Neural cell (in vitro differentiated cells): Measurements from ENCODE around the gene JPH4. TPM values are rescaled to one million over a fixed set of nuclear protein-coding genes. Genes with fewer than 3 reads are reported as not detected.

Experiments
- H2AFZ ChIP-seq: fragments of 200-600, 300-800 bp; sonication (generic), shearing (Covaris generic); 2 replicates; pipeline ENCODE4 v1.6.0; 2014; ENCODE audit warnings: low read depth, mild to moderate bottlenecking, antibody characterized with exemption, low read length, moderate library complexity
- H3F3A ChIP-seq: fragments of 200-600 bp; shearing (Covaris generic); 2 replicates; pipeline ENCODE4 v1.6.1; 2016; ENCODE audit warnings: mild to moderate bottlenecking, moderate library complexity, mixed read lengths, antibody characterized with exemption, low read length; ENCODE audit not compliant: insufficient read depth, poor library complexity, severe bottlenecking
- H3K27ac ChIP-seq: fragments of 200-600, 300-800 bp; sonication (generic), shearing (Covaris generic); 2 replicates; pipeline ENCODE4 v1.5.1; 2014; ENCODE audit warnings: mild to moderate bottlenecking, low read length, moderate library complexity
- H3K27me3 ChIP-seq: fragments of 300-800, 200-600 bp; sonication (generic), shearing (Covaris generic); 2 replicates; pipeline ENCODE4 v1.6.0; 2014; ENCODE audit warnings: mild to moderate bottlenecking, low read depth, low read length, moderate library complexity; ENCODE audit not compliant: insufficient read depth
- H3K36me3 ChIP-seq: fragments of 300-800, 200-600 bp; sonication (generic), shearing (Covaris generic); 2 replicates; pipeline ENCODE4 v1.5.1; 2014; ENCODE audit warnings: mild to moderate bottlenecking, antibody characterized with exemption, low read length, moderate library complexity; ENCODE audit not compliant: insufficient read depth
- H3K4me2 ChIP-seq: fragments of 300-800, 200-600 bp; sonication (generic), shearing (Covaris generic); 2 replicates; pipeline ENCODE4 v1.6.0; 2014; ENCODE audit warnings: mild to moderate bottlenecking, low read length
- H3K4me3 ChIP-seq: fragments of 300-800, 200-600 bp; sonication (generic), shearing (Covaris generic); 2 replicates; pipeline ENCODE4 v1.5.1; 2014; ENCODE audit warnings: mild to moderate bottlenecking, low read length, moderate library complexity
- H3K79me2 ChIP-seq: fragments of 200-600 bp; shearing (Covaris generic); replicated peaks from 2 replicates; pipeline ENCODE4 v1.6.0; 2014; ENCODE audit warnings: mild to moderate bottlenecking, low read length, moderate library complexity; ENCODE audit not compliant: insufficient read depth
- H3K9ac ChIP-seq: fragments of 300-800, 200-600 bp; sonication (generic), shearing (Covaris generic); 2 replicates; pipeline ENCODE4 v1.6.1; 2016; ENCODE audit warnings: mild to moderate bottlenecking, low read length, mixed read lengths
- H3K9me2 ChIP-seq: fragments of 200-600 bp; shearing (Covaris generic); 2 replicates; pipeline ENCODE4 v1.6.1; 2016; ENCODE audit warnings: mild to moderate bottlenecking, low read length, mixed read lengths; ENCODE audit not compliant: insufficient read depth
- H3K9me3 ChIP-seq: fragments of 200-600, 300-800 bp; sonication (generic), shearing (Covaris generic); 2 replicates; pipeline ENCODE4 v1.6.1; 2016; ENCODE audit warnings: mild to moderate bottlenecking, mixed run types, low read length, moderate library complexity, mixed read lengths
- H4K20me1 ChIP-seq: fragments of 200-600 bp; shearing (Covaris generic); 2 replicates; pipeline ENCODE4 v1.6.1; 2016; ENCODE audit warnings: mild to moderate bottlenecking, mixed run types; ENCODE audit not compliant: insufficient read depth
- CTCF ChIP-seq: fragments of 450-650 bp; IDR thresholded peaks from 2 replicates; pipeline ENCODE4 v1.5.1; 2014; ENCODE audit warnings: antibody characterized with exemption, mild to moderate bottlenecking, moderate library complexity; ENCODE audit not compliant: poor library complexity, severe bottlenecking
- EP300 ChIP-seq: fragments of 450-650 bp; conservative IDR thresholded peaks from 2 replicates; pipeline ENCODE4 v1.6.1; 2014; ENCODE audit warnings: antibody characterized with exemption, mild to moderate bottlenecking, moderate library complexity; ENCODE audit not compliant: poor library complexity, severe bottlenecking
- EZH2 ChIP-seq: fragments of 200-600, 300-800 bp; shearing (Covaris generic), sonication (generic); IDR thresholded peaks from 2 replicates; pipeline ENCODE4 v1.6.1; 2014; ENCODE audit warnings: antibody characterized with exemption, low read length, borderline replicate concordance, mild to moderate bottlenecking; ENCODE audit not compliant: insufficient read depth, poor library complexity, severe bottlenecking
- MXI1 ChIP-seq: fragments of 450-650 bp; conservative IDR thresholded peaks from 2 replicates; pipeline ENCODE4 v1.6.1; 2014; ENCODE audit warnings: antibody characterized with exemption, mild to moderate bottlenecking; ENCODE audit not compliant: poor library complexity, severe bottlenecking
- POLR2AphosphoS5 ChIP-seq: IDR thresholded peaks from 2 replicates; pipeline ENCODE4 v1.6.1; 2012
- RAD21 ChIP-seq: fragments of 450-650 bp; conservative IDR thresholded peaks from 2 replicates; pipeline ENCODE4 v1.6.1; 2014; ENCODE audit warnings: antibody characterized with exemption, mild to moderate bottlenecking, moderate library complexity
- REST ChIP-seq: IDR thresholded peaks from 2 replicates; pipeline ENCODE4 v1.6.1; 2012; ENCODE audit warnings: borderline replicate concordance
- SMC3 ChIP-seq: fragments of 450-650 bp; conservative IDR thresholded peaks from 2 replicates; pipeline ENCODE4 v1.6.1; 2014; ENCODE audit warnings: antibody characterized with exemption, mild to moderate bottlenecking, moderate library complexity; ENCODE audit not compliant: poor library complexity
- TAF1 ChIP-seq: IDR thresholded peaks from 2 replicates; pipeline ENCODE4 v1.6.1; 2012; ENCODE audit warnings: low read depth
- polyA plus RNA-seq: library from polyadenylated mRNA; depleted of rRNA; stranded (reverse); fragments of >200 nt; gene quantifications from 2 replicates; pipeline ENCODE4 v1.2.3, GENCODE V29; 2014

JPH4 gene
- polyA plus RNA-seq, 1 donor from 2014 or later, result 68.2 TPM

GRCh38 chr14:23548351-23549318 lies 30.0 kb downstream of the JPH4 start:
- peaks cover 1% of the 10 kb centered on the region for H3K36me3 ChIP-seq
- H3K27me3 ChIP-seq, result no peaks in the 10 kb centered on the region
- H3K4me2 ChIP-seq, result peak overlapping the region; percentile 98
- H3K9me3 ChIP-seq, result no peaks in the 10 kb centered on the region
- H3K4me3 ChIP-seq, result peak overlapping the region; percentile 89
- peaks cover 4% of the 10 kb centered on the region for H3F3A ChIP-seq
- H4K20me1 ChIP-seq, result no peaks in the 10 kb centered on the region
- TF ChIP-seq MXI1, result no peak
- TF ChIP-seq RAD21, result no peak
- TF ChIP-seq REST, result no peak
- peak; percentile 24 for TF ChIP-seq POLR2AphosphoS5
- peak overlapping the region; percentile 100 for H3K9ac ChIP-seq
- H2AFZ ChIP-seq, result no peak overlapping the region
- H3K79me2 ChIP-seq, result peaks cover 56% of the 10 kb centered on the region
- no peaks in the 10 kb centered on the region for H3K9me2 ChIP-seq
- H3K27ac ChIP-seq, result peak overlapping the region; percentile 100

GRCh38 chr14:23547924-23548323 lies 30.7 kb downstream of the JPH4 start:
- peak overlapping the region; percentile 100 for H3K27ac ChIP-seq

More at GRCh38 chr14:23547924-23548323, 30.7 kb downstream of the JPH4 start:
- no peaks in the 10 kb centered on the region for H3K27me3 ChIP-seq
- H3K4me3 ChIP-seq, result peak overlapping the region; percentile 89
- H3F3A ChIP-seq, result peaks cover 4% of the 10 kb centered on the region
- no peaks in the 10 kb centered on the region for H3K9me2 ChIP-seq
- no peak for TF ChIP-seq EZH2
- no peak for TF ChIP-seq REST
- no peak for TF ChIP-seq TAF1
- no peak for TF ChIP-seq SMC3
- no peak for TF ChIP-seq MXI1
- no peak for TF ChIP-seq RAD21
- TF ChIP-seq EP300, result no peak
- no peak for TF ChIP-seq POLR2AphosphoS5
- no peak for TF ChIP-seq CTCF
- H4K20me1 ChIP-seq, result no peaks in the 10 kb centered on the region
- peaks cover 5% of the 10 kb centered on the region for H3K36me3 ChIP-seq
- H3K9ac ChIP-seq, result peak overlapping the region; percentile 100
- no peaks in the 10 kb centered on the region for H3K9me3 ChIP-seq
- peaks cover 61% of the 10 kb centered on the region for H3K79me2 ChIP-seq
- H2AFZ ChIP-seq, result no peak overlapping the region
- peak overlapping the region; percentile 98 for H3K4me2 ChIP-seq
